Measurements from ENCODE around the gene ALPG.

ALPG gene

DNA sequence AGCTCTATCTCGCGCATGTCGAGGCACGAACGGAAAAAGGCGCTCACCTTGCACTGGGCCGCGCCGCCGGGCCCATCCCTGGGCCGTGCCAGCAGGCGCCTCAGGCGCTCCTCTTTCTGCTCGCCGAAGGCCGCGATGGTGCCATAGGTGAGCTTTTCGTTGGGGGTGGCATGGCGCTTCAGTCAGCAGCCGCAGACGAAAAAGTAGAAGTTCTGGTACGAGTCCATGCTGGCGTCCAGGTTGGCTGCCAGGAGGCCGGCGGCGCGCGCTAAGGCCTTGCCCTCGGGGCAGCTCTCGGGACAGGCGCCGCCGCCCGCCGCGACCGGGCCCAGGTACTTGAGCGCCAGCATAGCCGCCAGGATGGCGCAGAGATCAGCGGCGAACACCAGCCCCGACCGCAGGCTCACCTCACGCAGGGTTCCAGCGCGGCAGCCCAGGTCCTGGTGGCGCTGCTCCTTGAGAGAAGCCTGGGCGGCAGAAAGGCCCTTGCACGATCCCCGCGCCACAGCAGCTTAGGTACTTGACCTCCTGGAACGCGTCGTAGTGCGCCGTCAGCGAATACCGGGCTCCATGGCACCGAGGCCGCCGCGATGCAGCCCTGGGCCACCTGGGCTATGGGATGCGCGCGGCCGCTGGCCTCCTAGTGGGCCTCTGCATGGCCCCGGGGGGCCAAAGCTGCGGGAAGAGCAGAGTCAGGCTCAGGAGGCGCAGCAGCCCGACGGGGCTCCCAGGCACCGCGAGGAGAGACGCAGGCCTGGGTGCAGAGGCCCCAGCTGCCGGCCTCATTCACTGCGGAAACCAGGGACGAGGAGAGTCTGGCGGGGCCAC is 12.8 kb downstream of the ALPG start:
- Histone ChIP-seq H3K36me3 (ENCODE audit: insufficient read depth) (no peaks in the 10 kb centered on the region), H2AFZ (ENCODE audit: low read depth) (no peak overlapping the region), H3K79me2 (ENCODE audit: insufficient read depth, low read depth) (no peaks in the 10 kb centered on the region), H3K4me2 (no peak overlapping the region), H3K9ac (no peak overlapping the region), H3K4me3 (IDR thresholded peaks at IDR 0.05; ENCODE audit: insufficient read depth, low read depth, low read length) (no peak overlapping the region), H3K27me3 (ENCODE audit: insufficient read depth, low read depth) (no peaks in the 10 kb centered on the region), H4K20me1 (ENCODE audit: insufficient read depth) (no peaks in the 10 kb centered on the region), H3K27ac (no peak overlapping the region), H3K4me1 (ENCODE audit: low read depth, poor library complexity, severe bottlenecking) (no peaks in the 10 kb centered on the region)
- no peak for TF ChIP-seq CTCF (conservative IDR thresholded peaks at IDR 0.05; ENCODE audit: low read depth, low read length)

GRCh38 chr2:232420073-232420454 is 13.4 kb downstream of the ALPG start:
- no peak overlapping the region for H3K9ac ChIP-seq
- no peaks in the 10 kb centered on the region for H3K27me3 ChIP-seq (ENCODE audit: insufficient read depth, low read depth)
- H3K4me2 ChIP-seq: no peak overlapping the region
- no peaks in the 10 kb centered on the region for H3K36me3 ChIP-seq (ENCODE audit: insufficient read depth)
- H4K20me1 ChIP-seq (ENCODE audit: insufficient read depth): no peaks in the 10 kb centered on the region
- no peak overlapping the region for H2AFZ ChIP-seq (ENCODE audit: low read depth)
- no peak for TF ChIP-seq CTCF (conservative IDR thresholded peaks at IDR 0.05; ENCODE audit: low read depth, low read length)
- no peaks in the 10 kb centered on the region for H3K79me2 ChIP-seq (ENCODE audit: insufficient read depth, low read depth)
- no peak overlapping the region for H3K27ac ChIP-seq
- no peaks in the 10 kb centered on the region for H3K4me1 ChIP-seq (ENCODE audit: low read depth, poor library complexity, severe bottlenecking)
- no peak overlapping the region for H3K4me3 ChIP-seq (IDR thresholded peaks at IDR 0.05; ENCODE audit: insufficient read depth, low read depth, low read length)

GRCh38 chr2:232420463-232421188 is 14.0 kb downstream of the ALPG start:
- Histone ChIP-seq H3K27ac (no peak overlapping the region), H3K4me1 (ENCODE audit: low read depth, poor library complexity, severe bottlenecking) (no peaks in the 10 kb centered on the region), H2AFZ (ENCODE audit: low read depth) (no peak overlapping the region), H3K4me3 (IDR thresholded peaks at IDR 0.05; ENCODE audit: insufficient read depth, low read depth, low read length) (no peak overlapping the region), H3K4me2 (no peak overlapping the region), H3K27me3 (ENCODE audit: insufficient read depth, low read depth) (no peaks in the 10 kb centered on the region), H3K9ac (no peak overlapping the region), H4K20me1 (ENCODE audit: insufficient read depth) (no peaks in the 10 kb centered on the region), H3K36me3 (ENCODE audit: insufficient read depth) (no peaks in the 10 kb centered on the region), H3K79me2 (ENCODE audit: insufficient read depth, low read depth) (no peaks in the 10 kb centered on the region)
- no peak for TF ChIP-seq CTCF (conservative IDR thresholded peaks at IDR 0.05; ENCODE audit: low read depth, low read length)

GRCh38 chr2:232421189-232421785 is 14.6 kb downstream of the ALPG start:
- Histone ChIP-seq H3K4me2 (no peak overlapping the region), H3K9ac (no peak overlapping the region)

More at GRCh38 chr2:232421189-232421785, 14.6 kb downstream of the ALPG start:
- H3K79me2 ChIP-seq (ENCODE audit: insufficient read depth, low read depth): no peaks in the 10 kb centered on the region
- no peak overlapping the region for H3K4me3 ChIP-seq (IDR thresholded peaks at IDR 0.05; ENCODE audit: insufficient read depth, low read depth, low read length)
- H3K4me1 ChIP-seq (ENCODE audit: low read depth, poor library complexity, severe bottlenecking): no peaks in the 10 kb centered on the region
- no peak for TF ChIP-seq CTCF (conservative IDR thresholded peaks at IDR 0.05; ENCODE audit: low read depth, low read length)
- no peak overlapping the region for H2AFZ ChIP-seq (ENCODE audit: low read depth)
- no peaks in the 10 kb centered on the region for H3K27me3 ChIP-seq (ENCODE audit: insufficient read depth, low read depth)
- H3K27ac ChIP-seq: no peak overlapping the region
- H4K20me1 ChIP-seq (ENCODE audit: insufficient read depth): no peaks in the 10 kb centered on the region
- no peaks in the 10 kb centered on the region for H3K36me3 ChIP-seq (ENCODE audit: insufficient read depth)
